SH-SY5Y (cell line): Measurements from ENCODE around the gene CAMTA1.

Source experiments
- GATA2 ChIP-seq: IDR thresholded peaks from 2 replicates; pipeline ENCODE4 v1.6.1; 2011; ENCODE audit warnings: mild to moderate bottlenecking, low read depth, low read length
- GATA3 ChIP-seq: IDR thresholded peaks from 2 replicates; pipeline ENCODE4 v1.6.1; 2011; ENCODE audit warnings: low read depth, mild to moderate bottlenecking, low read length, moderate library complexity

DNA sequence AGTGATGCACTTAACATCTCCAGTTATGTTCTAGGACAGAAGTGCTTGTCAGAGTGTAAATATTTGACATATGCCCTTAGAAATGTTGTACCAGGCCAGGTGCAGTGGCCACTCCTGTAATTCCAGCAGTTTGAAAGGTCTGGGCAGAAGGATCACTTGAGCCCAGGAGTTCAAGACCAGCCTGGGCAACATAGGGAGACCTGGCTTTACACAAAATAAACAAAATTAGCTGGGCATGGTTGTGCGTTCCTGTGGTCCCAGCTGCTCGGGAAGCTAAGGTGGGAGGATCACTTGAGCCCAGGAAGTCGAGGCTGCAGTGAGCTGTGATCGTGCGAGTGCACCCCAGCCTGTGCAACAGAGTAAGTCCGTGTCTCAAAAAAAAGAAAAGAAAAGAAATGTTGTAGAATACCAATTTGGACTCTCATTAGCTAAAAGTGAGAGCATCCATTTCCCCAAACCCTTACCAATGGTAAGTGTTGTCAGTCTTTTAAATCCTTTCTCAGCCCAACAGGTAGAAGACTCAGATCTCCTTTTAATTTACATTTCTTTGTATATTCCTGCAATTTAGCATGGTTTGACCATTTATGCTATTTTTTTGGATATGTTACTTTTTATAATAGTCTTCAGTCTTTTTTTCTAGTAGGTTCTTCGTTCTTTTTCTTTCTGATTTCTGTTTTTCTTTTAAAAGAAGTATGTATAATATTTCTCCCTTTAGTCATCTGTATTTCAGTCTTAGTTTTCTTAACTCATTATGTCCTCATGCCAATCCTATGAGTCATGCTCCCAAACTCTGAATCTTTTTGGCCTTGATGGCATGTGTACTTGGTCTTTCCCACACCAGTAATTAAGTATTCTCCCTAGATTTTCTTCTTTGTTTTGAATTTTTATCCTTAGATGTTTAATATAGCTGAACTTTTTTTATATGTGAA, 74.4 kb downstream of the CAMTA1 start:
- no peak for TF ChIP-seq GATA2
- TF ChIP-seq GATA3 = no peak
